Neuronal stem cell (in vitro differentiated cells): ENCODE data around the gene TMEM107.

Source experiments
- DNase-seq: peaks from one replicate; pipeline ENCODE4 v3.0.0-alpha.2; 2013; ENCODE audit warnings: low spot score
- H2AFZ ChIP-seq: one replicate; pipeline ENCODE4 v1.6.1; 2013; ENCODE audit warnings: mild to moderate bottlenecking, low read length, inconsistent platforms
- H2AK5ac ChIP-seq: 2 replicates; pipeline ENCODE4 v1.6.1; 2013; ENCODE audit warnings: low read depth, mild to moderate bottlenecking, inconsistent platforms, low read length, moderate library complexity, mixed read lengths
- H2BK120ac ChIP-seq: 2 replicates; pipeline ENCODE4 v1.6.1; 2013; ENCODE audit warnings: low read depth, mild to moderate bottlenecking, inconsistent platforms, low read length, moderate library complexity, mixed read lengths
- H2BK12ac ChIP-seq: one replicate; pipeline ENCODE4 v1.6.1; 2013; ENCODE audit warnings: low read length, inconsistent platforms
- H2BK15ac ChIP-seq: 2 replicates; pipeline ENCODE4 v1.6.1; 2013; ENCODE audit warnings: mild to moderate bottlenecking, low read length, inconsistent platforms, mixed read lengths
- H2BK5ac ChIP-seq: one replicate; pipeline ENCODE4 v1.6.1; 2013; ENCODE audit warnings: inconsistent platforms, mild to moderate bottlenecking, low read length, moderate library complexity
- H3K14ac ChIP-seq: one replicate; pipeline ENCODE4 v1.6.1; 2013; ENCODE audit warnings: low read length, inconsistent platforms
- H3K18ac ChIP-seq: 2 replicates; pipeline ENCODE4 v1.6.1; 2013; ENCODE audit warnings: low read length, inconsistent platforms
- H3K23ac ChIP-seq: 2 replicates; pipeline ENCODE4 v1.6.1; 2013; ENCODE audit warnings: low read depth, mild to moderate bottlenecking, mixed read lengths, low read length, inconsistent platforms; ENCODE audit not compliant: poor library complexity
- H3K27ac ChIP-seq: replicated peaks from 3 replicates; pipeline ENCODE4 v1.5.1; 2013; ENCODE audit warnings: low read length, inconsistent platforms
- H3K27me3 ChIP-seq, 3 experiments: 2 replicates each; pipeline ENCODE4 v1.6.1; 2013; ENCODE audit warnings: low read length in 3 of 3, mild to moderate bottlenecking in 2 of 3, inconsistent platforms in 1 of 3, low read depth in 1 of 3, mixed read lengths in 1 of 3, moderate library complexity in 1 of 3; ENCODE audit not compliant: control insufficient read depth in 3 of 3, insufficient read depth in 3 of 3
- H3K36me3 ChIP-seq, 2 donors: replicated peaks in 1 of 2; 2 replicates each; pipeline ENCODE4 v1.6.1; 2013; ENCODE audit warnings: low read length in 2 of 2; ENCODE audit not compliant: control insufficient read depth in 2 of 2, insufficient read depth in 2 of 2
- H3K4ac ChIP-seq: 2 replicates; pipeline ENCODE4 v1.6.1; 2013; ENCODE audit warnings: inconsistent platforms, mild to moderate bottlenecking, low read length, moderate library complexity
- H3K4me1 ChIP-seq, 2 donors: 1 replicate in 1 of 2; 2 replicates in 1 of 2; pipeline ENCODE4 v1.6.1; 2013; ENCODE audit warnings: low read length in 2 of 2, low read depth in 1 of 2; ENCODE audit not compliant: control insufficient read depth in 2 of 2, insufficient read depth in 1 of 2
- H3K4me2 ChIP-seq: one replicate; pipeline ENCODE4 v1.6.1; 2013; ENCODE audit warnings: mild to moderate bottlenecking, low read length, inconsistent platforms; ENCODE audit not compliant: insufficient read depth, poor library complexity, severe bottlenecking
- H3K4me3 ChIP-seq, 2 donors: 2 replicates each; pipeline ENCODE4 v1.5.1; 2013; ENCODE audit warnings: low read length in 2 of 2, mild to moderate bottlenecking in 2 of 2, inconsistent platforms in 1 of 2, moderate library complexity in 1 of 2
- H3K79me1 ChIP-seq: one replicate; pipeline ENCODE4 v1.6.1; 2013; ENCODE audit warnings: low read depth, mild to moderate bottlenecking, inconsistent platforms, low read length, moderate library complexity
- H3K9ac ChIP-seq: one replicate; pipeline ENCODE4 v1.6.1; 2013; ENCODE audit warnings: mild to moderate bottlenecking, low read depth, low read length, inconsistent platforms; ENCODE audit not compliant: poor library complexity
- H3K9me3 ChIP-seq, 2 donors: replicated peaks in 1 of 2; 2 replicates each; pipeline versions ENCODE3 to v1.6.1; 2013; ENCODE audit warnings: low read length in 2 of 2, mild to moderate bottlenecking in 2 of 2, inconsistent platforms in 1 of 2, low read depth in 1 of 2, mixed read lengths in 1 of 2, moderate library complexity in 1 of 2; ENCODE audit not compliant: control insufficient read depth in 2 of 2, insufficient read depth in 1 of 2
- H4K8ac ChIP-seq: one replicate; pipeline ENCODE4 v1.6.1; 2013; ENCODE audit warnings: low read depth, mild to moderate bottlenecking, inconsistent platforms, low read length, moderate library complexity
- H4K91ac ChIP-seq: one replicate; pipeline ENCODE4 v1.6.1; 2013; ENCODE audit warnings: low read length, low read depth, mild to moderate bottlenecking, inconsistent platforms; ENCODE audit not compliant: poor library complexity
- WGBS, 2 donors: extraction: QIAGEN DNeasy Blood & Tissue Kit; methylation state at CpG; one replicate each; pipeline ENCODE4 v1.1.7; 2013; ENCODE audit warnings: missing lambda C conversion rate in 2 of 2, mixed read lengths in 1 of 2; ENCODE audit not compliant: insufficient read length in 2 of 2, insufficient replicate concordance in 1 of 2; ENCODE audit errors: extremely low coverage in 2 of 2; 5-methylcytosine and 5-hydroxymethylcytosine counted together

Gene TMEM107

DNA sequence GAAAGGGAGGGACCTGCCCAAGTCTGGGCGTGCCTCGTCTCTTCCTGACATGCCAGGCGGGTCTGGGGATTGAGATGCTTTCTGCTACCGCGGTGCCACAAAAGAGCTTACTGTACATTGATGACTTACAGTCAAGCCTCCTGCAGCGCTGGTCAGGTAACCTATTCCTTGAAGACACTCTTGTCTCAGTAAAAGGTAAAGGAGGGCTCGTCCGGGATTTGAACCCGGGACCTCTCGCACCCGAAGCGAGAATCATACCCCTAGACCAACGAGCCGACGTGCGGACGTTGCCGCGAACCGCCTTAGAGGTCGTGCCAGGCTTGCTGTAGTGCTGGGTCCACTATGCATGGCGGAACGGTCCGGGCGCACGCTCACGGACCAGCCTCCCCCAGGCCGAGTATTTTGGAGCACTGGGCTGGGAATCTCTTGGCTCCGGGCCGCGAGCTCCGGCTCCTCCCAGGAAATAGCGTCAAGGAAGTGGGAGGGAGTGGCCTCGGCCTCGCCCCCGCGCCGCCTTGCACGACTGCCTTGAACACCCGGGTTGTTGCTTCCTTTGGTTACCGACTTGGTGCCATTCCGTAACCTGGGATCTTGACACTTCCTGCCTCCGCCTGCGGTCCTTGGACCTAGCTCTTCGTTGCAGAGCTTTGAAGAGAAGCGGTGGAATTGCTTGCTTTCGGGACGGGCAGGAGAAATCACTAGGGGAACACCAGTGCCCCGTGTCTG is 46.6 kb upstream of the TMEM107 start:
- H3K18ac ChIP-seq = peak overlapping the region; percentile 61
- peak overlapping the region; percentile 79 for H3K4me2 ChIP-seq
- no peak overlapping the region for H2BK12ac ChIP-seq
- H3K4ac ChIP-seq = no peak overlapping the region
- H3K27me3 ChIP-seq = no peaks in the 10 kb centered on the region
- H3K79me1 ChIP-seq = no peaks in the 10 kb centered on the region
- H4K8ac ChIP-seq = no peak overlapping the region
- H2AFZ ChIP-seq = peak overlapping the region; percentile 84
- H3K9ac ChIP-seq = peak overlapping the region; percentile 90
- H3K23ac ChIP-seq = peak overlapping the region; percentile 2
- H2BK15ac ChIP-seq = no peak overlapping the region
- no CpG with 5 or more reads among the region's 49 CpGs for WGBS, 2 donors
- no peaks in the 10 kb centered on the region for H3K9me3 ChIP-seq
- peak; percentile 86 for DNase-seq
- H3K4me3 ChIP-seq = peak overlapping the region; percentile 70 to 92
- H3K36me3 ChIP-seq = peaks cover 3 to 7% of the 10 kb centered on the region in 2 donors
- no peak overlapping the region for H2BK120ac ChIP-seq
- H2BK5ac ChIP-seq = peak overlapping the region; percentile 2
- peaks cover 8% of the 10 kb centered on the region in 2 donors for H3K4me1 ChIP-seq
- H4K91ac ChIP-seq = no peak overlapping the region
- H3K14ac ChIP-seq = no peak overlapping the region
- peak overlapping the region; percentile 65 for H3K27ac ChIP-seq
- no peak overlapping the region for H2AK5ac ChIP-seq

DNA sequence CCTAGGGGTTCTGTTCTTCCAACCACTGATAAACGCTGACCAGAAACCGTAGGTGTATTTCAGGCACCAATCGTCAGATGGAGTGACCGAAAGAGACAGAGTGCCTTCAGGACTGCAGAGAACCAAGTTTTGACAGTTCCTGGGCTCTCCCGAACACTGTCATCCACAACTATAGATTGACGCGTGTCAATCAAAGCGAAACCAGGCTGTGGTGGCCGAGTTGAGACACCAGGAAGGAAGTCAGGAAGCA is 46.1 kb upstream of the TMEM107 start:
- Histone ChIP-seq H3K36me3 (peaks cover 0 to 2% of the 10 kb centered on the region in 2 donors), H3K9me3 (no peaks in the 10 kb centered on the region), H3K9ac (peak overlapping the region; percentile 71), H2AK5ac (no peak overlapping the region), H3K14ac (no peak overlapping the region), H3K79me1 (no peaks in the 10 kb centered on the region), H2BK15ac (no peak overlapping the region), H3K4me3 (peak overlapping the region; percentile 70 to 92), H2BK120ac (no peak overlapping the region), H3K4ac (no peak overlapping the region), H3K27ac (peak overlapping the region; percentile 47), H3K18ac (peak overlapping the region; percentile 6), H4K8ac (no peak overlapping the region), H4K91ac (no peak overlapping the region), H2BK5ac (no peak overlapping the region), H3K4me1 (peaks cover 7 to 8% of the 10 kb centered on the region in 2 donors), H3K23ac (no peak overlapping the region), H3K4me2 (peak overlapping the region; percentile 79), H3K27me3 (no peaks in the 10 kb centered on the region), H2BK12ac (no peak overlapping the region), H2AFZ (peak overlapping the region; percentile 84)
- no peak for DNase-seq
- WGBS, 2 donors = no CpG with 5 or more reads among the region's 9 CpGs

DNA sequence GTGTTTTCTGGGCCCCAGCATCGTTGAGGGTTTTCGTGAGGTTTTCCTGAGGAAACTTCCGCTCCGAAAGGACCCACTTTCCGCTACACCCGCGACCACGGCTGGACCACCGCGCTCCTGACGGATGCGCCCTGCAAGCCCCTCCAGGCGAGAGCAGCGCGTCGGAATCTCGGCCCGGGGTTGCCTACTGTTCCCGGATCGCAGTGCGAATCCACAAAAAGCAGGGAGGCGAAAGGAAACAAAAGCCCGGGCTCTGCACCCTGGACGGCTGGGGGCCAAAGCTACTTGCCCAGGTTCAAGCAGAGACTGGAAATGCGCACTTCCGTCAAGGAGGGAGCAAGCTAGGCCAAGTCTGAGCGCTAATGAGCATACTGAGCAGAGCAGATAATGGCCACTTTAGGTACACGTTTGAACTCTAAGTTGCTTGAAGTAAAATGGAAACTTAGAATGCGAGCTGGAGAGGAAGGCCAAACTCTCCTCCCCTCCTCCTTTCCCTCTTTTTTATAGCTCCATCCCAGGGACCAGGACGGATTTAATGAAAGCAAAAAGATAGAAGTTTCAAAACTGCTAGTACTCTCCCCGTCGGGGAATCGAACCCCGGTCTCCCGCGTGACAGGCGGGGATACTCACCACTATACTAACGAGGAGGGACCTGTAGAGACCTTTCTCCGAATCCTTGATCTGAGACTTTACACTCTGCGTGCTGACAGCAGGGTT is 45.6 kb upstream of the TMEM107 start:
- Histone ChIP-seq H3K4me3 (peak overlapping the region; percentile 70 to 92), H3K9ac (peak overlapping the region; percentile 79), H3K36me3 (no peaks in the 10 kb centered on the region), H2BK120ac (no peak overlapping the region), H2AFZ (peak overlapping the region; percentile 94), H3K4ac (no peak overlapping the region), H3K79me1 (no peaks in the 10 kb centered on the region), H3K18ac (peak overlapping the region; percentile 68), H2AK5ac (no peak overlapping the region), H4K8ac (no peak overlapping the region), H2BK5ac (peak overlapping the region; percentile 85), H3K4me2 (peak overlapping the region; percentile 79), H3K4me1 (peaks cover 4 to 8% of the 10 kb centered on the region in 2 donors), H3K27ac (peak overlapping the region; percentile 68), H3K27me3 (no peaks in the 10 kb centered on the region), H3K14ac (no peak overlapping the region), H4K91ac (no peak overlapping the region), H3K9me3 (no peaks in the 10 kb centered on the region), H3K23ac (no peak overlapping the region), H2BK12ac (no peak overlapping the region), H2BK15ac (no peak overlapping the region)
- peak; percentile 96 for DNase-seq
- WGBS, 2 donors = no CpG with 5 or more reads among the region's 40 CpGs
